Neural progenitor cell (in vitro differentiated cells): Measurements from ENCODE around the gene CHCHD6. TPM values are rescaled to one million over a fixed set of nuclear protein-coding genes. Genes with fewer than 3 reads are reported as not detected.

Experiments used
- DNase-seq: peaks from one replicate; pipeline ENCODE4 v3.0.0-alpha.2; 2016; ENCODE audit warnings: low spot score
- H2AFZ ChIP-seq: fragments of 200-600 bp; sonication (generic); replicated peaks from 2 replicates; pipeline ENCODE4 v1.6.1; 2016; ENCODE audit warnings: antibody characterized with exemption
- H3F3A ChIP-seq: fragments of 200-600 bp; sonication (generic); 2 replicates; pipeline ENCODE4 v1.6.1; 2016; ENCODE audit warnings: antibody characterized with exemption, low read depth
- H3K27ac ChIP-seq: fragments of 200-600 bp; sonication (generic); 2 replicates; pipeline ENCODE4 v1.5.1; 2016; ENCODE audit warnings: mild to moderate bottlenecking
- H3K27me3 ChIP-seq: fragments of 200-600 bp; sonication (generic); 2 replicates; pipeline ENCODE4 v1.6.1; 2016; ENCODE audit warnings: mild to moderate bottlenecking, moderate library complexity
- H3K36me3 ChIP-seq: fragments of 200-600 bp; sonication (generic); 2 replicates; pipeline ENCODE4 v1.5.1; 2016
- H3K4me1 ChIP-seq: fragments of 200-600 bp; sonication (generic); 2 replicates; pipeline ENCODE4 v1.6.1; 2016; ENCODE audit warnings: mixed run types
- H3K4me2 ChIP-seq: fragments of 200-600 bp; sonication (generic); 2 replicates; pipeline ENCODE4 v1.6.1; 2016
- H3K4me3 ChIP-seq: fragments of 200-600 bp; sonication (generic); 2 replicates; pipeline ENCODE4 v1.5.1; 2016
- H3K79me2 ChIP-seq: fragments of 200-600 bp; sonication (generic); 2 replicates; pipeline ENCODE4 v1.6.1; 2016; ENCODE audit warnings: low read depth
- H3K9ac ChIP-seq: fragments of 200-600 bp; sonication (generic); 2 replicates; pipeline ENCODE4 v1.6.1; 2016
- H3K9me3 ChIP-seq: fragments of 200-600 bp; sonication (generic); 2 replicates; pipeline ENCODE4 v1.5.1; 2016; ENCODE audit warnings: low read depth
- H4K20me1 ChIP-seq: fragments of 200-600 bp; sonication (generic); 2 replicates; pipeline ENCODE4 v1.6.1; 2016; ENCODE audit warnings: low read depth
- H3K27ac Mint-ChIP-seq: 3 replicates; pipeline ENCODE4 v1.8.0; 2021; ENCODE audit warnings: mixed read lengths
- H3K27me3 Mint-ChIP-seq: 2 replicates; pipeline ENCODE4 v1.8.0; 2022; ENCODE audit warnings: low read depth, mild to moderate bottlenecking, inconsistent platforms, moderate library complexity, mixed read lengths; ENCODE audit not compliant: insufficient read depth
- H3K36me3 Mint-ChIP-seq: 3 replicates; pipeline ENCODE4 v1.8.0; 2021; ENCODE audit warnings: mixed read lengths
- H3K4me1 Mint-ChIP-seq: 3 replicates; pipeline ENCODE4 v1.8.0; 2021; ENCODE audit warnings: mixed read lengths
- H3K4me3 Mint-ChIP-seq: 3 replicates; pipeline ENCODE4 v1.8.0; 2021; ENCODE audit warnings: mild to moderate bottlenecking, moderate library complexity, mixed read lengths
- H3K9me3 Mint-ChIP-seq: 3 replicates; pipeline ENCODE4 v1.8.0; 2020; ENCODE audit warnings: mixed read lengths
- CTCF ChIP-seq: fragments of 200-600 bp; sonication (generic); IDR thresholded peaks from 2 replicates; pipeline ENCODE4 v1.5.1; 2017; ENCODE audit warnings: antibody characterized with exemption, mild to moderate bottlenecking
- EZH2 ChIP-seq: fragments of 200-600 bp; sonication (generic); IDR thresholded peaks from 2 replicates; pipeline ENCODE4 v1.6.1; 2017; ENCODE audit warnings: antibody characterized with exemption, mild to moderate bottlenecking, moderate library complexity
- EZH2phosphoT487 ChIP-seq: fragments of 200-600 bp; sonication (generic); IDR thresholded peaks from 2 replicates; pipeline ENCODE4 v1.6.1; 2017; ENCODE audit warnings: antibody characterized with exemption
- total RNA-seq: library from RNA; depleted of rRNA; stranded (reverse); fragments of >200 nt; gene quantifications from 2 replicates; pipeline ENCODE4 v1.2.3, GENCODE V29; 2015; ENCODE audit warnings: low replicate concordance

CHCHD6 gene
- total RNA-seq, 1 donor from 2014 or later: 35.7 TPM

DNA sequence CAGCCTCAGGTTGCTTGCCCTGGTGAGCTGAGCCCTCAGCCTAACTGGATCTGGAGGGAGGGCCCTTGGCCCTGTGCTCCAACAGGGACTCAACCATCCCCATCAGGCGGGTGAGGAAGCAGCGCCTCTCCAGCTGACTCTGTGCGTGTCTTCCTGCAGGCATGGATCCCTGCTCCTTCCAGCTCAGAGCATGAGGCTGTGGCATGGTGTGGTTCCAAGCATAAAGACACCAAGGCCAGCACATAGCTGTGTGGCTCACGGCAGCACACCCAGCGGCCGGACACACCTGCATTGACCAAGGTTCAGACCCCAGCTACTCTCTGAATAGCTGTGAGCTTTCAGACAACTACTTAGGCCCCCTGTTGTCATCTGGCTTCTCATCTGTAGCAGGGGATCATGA is 147.9 kb downstream of the CHCHD6 start:
- H3K27me3 Mint-ChIP-seq: peaks cover 3% of the 10 kb centered on the region
- Histone ChIP-seq H3K4me1 (peaks cover 50% of the 10 kb centered on the region), H3K9ac (no peak overlapping the region), H3K27ac (peak overlapping the region; percentile 76), H3F3A (peaks cover 37% of the 10 kb centered on the region), H3K4me3 (no peak overlapping the region), H3K9me3 (no peaks in the 10 kb centered on the region), H4K20me1 (no peaks in the 10 kb centered on the region), H3K79me2 (no peaks in the 10 kb centered on the region), H3K36me3 (no peaks in the 10 kb centered on the region), H3K4me2 (peak overlapping the region; percentile 64), H3K27me3 (no peaks in the 10 kb centered on the region), H2AFZ (no peak overlapping the region)
- H3K36me3 Mint-ChIP-seq: no peaks in the 10 kb centered on the region
- no peaks in the 10 kb centered on the region for H3K9me3 Mint-ChIP-seq
- peak overlapping the region; percentile 48 for H3K27ac Mint-ChIP-seq
- no peak for TF ChIP-seq CTCF
- no peak for TF ChIP-seq EZH2
- TF ChIP-seq EZH2phosphoT487: no peak
- peak; percentile 29 for DNase-seq
- peaks cover 57% of the 10 kb centered on the region for H3K4me1 Mint-ChIP-seq
- H3K4me3 Mint-ChIP-seq: no peak overlapping the region

- Mint-ChIP-seq H3K36me3 (no peaks in the 10 kb centered on the region), H3K27ac (peak overlapping the region; percentile 48), H3K4me1 (peaks cover 61% of the 10 kb centered on the region), H3K27me3 (peaks cover 3% of the 10 kb centered on the region), H3K9me3 (no peaks in the 10 kb centered on the region), H3K4me3 (peak overlapping the region; percentile 25)
- peaks cover 37% of the 10 kb centered on the region for H3F3A ChIP-seq
- peak; percentile 68 for DNase-seq
- H2AFZ ChIP-seq: no peak overlapping the region
- H3K79me2 ChIP-seq: no peaks in the 10 kb centered on the region
- peak overlapping the region; percentile 76 for H3K27ac ChIP-seq
- no peaks in the 10 kb centered on the region for H3K36me3 ChIP-seq
- H3K27me3 ChIP-seq: no peaks in the 10 kb centered on the region
- peak overlapping the region; percentile 64 for H3K4me2 ChIP-seq
- H3K4me1 ChIP-seq: peaks cover 53% of the 10 kb centered on the region
- no peak overlapping the region for H3K4me3 ChIP-seq
- H3K9me3 ChIP-seq: no peaks in the 10 kb centered on the region
- no peaks in the 10 kb centered on the region for H4K20me1 ChIP-seq
- TF ChIP-seq EZH2: no peak
- TF ChIP-seq EZH2phosphoT487: no peak
- no peak overlapping the region for H3K9ac ChIP-seq
Measured at GRCh38 chr3:126852511-126852910, 148.5 kb downstream of the CHCHD6 start.

DNA sequence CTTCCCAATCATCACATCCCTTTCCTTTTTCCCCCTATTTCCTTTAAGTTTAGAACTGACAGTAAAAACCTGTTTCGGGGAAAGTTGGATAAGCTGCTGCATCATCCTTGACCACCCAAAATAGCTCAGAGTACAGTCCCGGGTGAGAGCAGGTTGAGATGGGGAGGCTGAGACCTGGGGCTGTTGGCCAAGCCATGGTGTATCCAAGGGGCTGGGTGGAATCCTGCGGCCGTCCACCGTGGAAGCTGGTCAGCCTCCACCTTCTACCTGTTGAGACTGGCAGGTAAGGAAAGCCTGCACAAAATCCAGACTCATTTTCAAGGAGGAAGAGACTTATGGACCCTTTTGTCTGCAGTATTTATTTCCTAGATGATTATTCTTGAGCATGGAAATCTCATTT is 150.6 kb downstream of the CHCHD6 start:
- no peak overlapping the region for H3K27ac Mint-ChIP-seq
- H3K4me3 ChIP-seq: no peak overlapping the region
- H3K4me1 ChIP-seq: peaks cover 59% of the 10 kb centered on the region
- no peaks in the 10 kb centered on the region for H3K27me3 ChIP-seq
- peaks cover 32% of the 10 kb centered on the region for H3F3A ChIP-seq
- H3K36me3 ChIP-seq: no peaks in the 10 kb centered on the region
- no peaks in the 10 kb centered on the region for H3K36me3 Mint-ChIP-seq
- peaks cover 64% of the 10 kb centered on the region for H3K4me1 Mint-ChIP-seq
- H3K27ac ChIP-seq: no peak overlapping the region
- DNase-seq: no peak
- H3K9me3 ChIP-seq: no peaks in the 10 kb centered on the region
- no peak overlapping the region for H3K9ac ChIP-seq
- H3K79me2 ChIP-seq: no peaks in the 10 kb centered on the region
- H3K9me3 Mint-ChIP-seq: no peaks in the 10 kb centered on the region
- H2AFZ ChIP-seq: no peak overlapping the region
- TF ChIP-seq EZH2 (no peak), CTCF (no peak), EZH2phosphoT487 (no peak)
- H4K20me1 ChIP-seq: no peaks in the 10 kb centered on the region
- H3K27me3 Mint-ChIP-seq: peaks cover 5% of the 10 kb centered on the region
- H3K4me2 ChIP-seq: no peak overlapping the region
- H3K4me3 Mint-ChIP-seq: no peak overlapping the region

DNA sequence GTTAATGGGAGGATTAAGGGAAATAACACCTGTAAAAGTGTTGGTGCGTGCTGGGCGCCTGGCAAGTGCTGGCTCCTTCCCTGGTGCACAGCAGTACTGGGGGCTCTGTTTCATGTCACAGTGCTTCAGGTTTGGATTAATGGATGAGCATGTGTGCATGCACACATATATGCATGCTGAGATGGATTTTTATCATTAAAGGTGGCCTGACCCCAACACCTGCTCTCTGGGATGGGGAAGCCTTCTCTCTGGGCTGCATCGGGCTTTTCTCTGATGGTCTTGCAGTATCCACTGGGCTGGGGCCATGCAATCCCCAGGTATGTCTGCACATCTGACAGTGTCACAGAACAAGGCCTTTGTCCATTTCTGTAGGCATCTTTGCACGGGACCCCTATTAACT is 151.3 kb downstream of the CHCHD6 start:
- TF ChIP-seq EZH2phosphoT487 (no peak), EZH2 (no peak), CTCF (no peak)
- DNase-seq: no peak
- Histone ChIP-seq H4K20me1 (no peaks in the 10 kb centered on the region), H3K27ac (no peak overlapping the region), H3K9me3 (no peaks in the 10 kb centered on the region), H3K36me3 (no peaks in the 10 kb centered on the region), H3K9ac (no peak overlapping the region), H3F3A (peaks cover 25% of the 10 kb centered on the region), H3K4me2 (no peak overlapping the region), H3K27me3 (no peaks in the 10 kb centered on the region), H3K4me1 (peaks cover 52% of the 10 kb centered on the region), H2AFZ (no peak overlapping the region), H3K79me2 (no peaks in the 10 kb centered on the region), H3K4me3 (no peak overlapping the region)
- H3K27ac Mint-ChIP-seq: peak overlapping the region; percentile 82
- H3K9me3 Mint-ChIP-seq: no peaks in the 10 kb centered on the region
- no peak overlapping the region for H3K4me3 Mint-ChIP-seq
- peaks cover 57% of the 10 kb centered on the region for H3K4me1 Mint-ChIP-seq
- H3K27me3 Mint-ChIP-seq: peaks cover 7% of the 10 kb centered on the region
- H3K36me3 Mint-ChIP-seq: no peaks in the 10 kb centered on the region
